Right ventricle myocardium superior (tissue), 1 donor: ENCODE data around the gene C10orf53. TPM values are rescaled to one million over a fixed set of nuclear protein-coding genes. Genes with fewer than 3 reads are reported as not detected.

Source experiments
- ATAC-seq: fragments of 200-7000 bp; cut with Tn5 transposase; one replicate; pipeline ENCODE4 v1.9.1; 2020; ENCODE audit warnings: mild to moderate bottlenecking; ENCODE audit not compliant: poor library complexity
- DNase-seq: peaks from one replicate; pipeline ENCODE4 v3.0.0-alpha.2; 2020
- intact Hi-C: fragments of 100-400 bp; cut with DNase I; formaldehyde crosslinking; loops from one replicate; pipeline ENCODE4 v1.11.2; 2022
- total RNA-seq: library from RNA; stranded (reverse); fragmentation: NEBNext Ultra II Directional; extraction: Animal tissue kit (Norgen Biotek cat#: 25700); gene quantifications from one replicate; pipeline ENCODE4 v1.2.1, GENCODE V29; 2021
- donor health status: DM: no; HTN: yes; CAD: no; lungs with severe emphysema.

Gene C10orf53
- total RNA-seq, 1 donor from 2014 or later: not detected

GRCh38 chr10:49745756-49746155 lies 66.3 kb downstream of the C10orf53 start:
- no peak for ATAC-seq
- no peak for DNase-seq
- intact Hi-C loops: no loop called here

- intact Hi-C loops: no loop called here
- DNase-seq: no peak
- no peak for ATAC-seq
These were observed 67.3 kb downstream of the C10orf53 start for GRCh38 chr10:49746626-49747302.

Other genes starting within 250 kb of the C10orf53 start
- gene ERCC6, start 140.5 kb upstream of the C10orf53 start, total RNA-seq: 25.3 TPM
- gene SLC18A3, start 69.3 kb upstream of the C10orf53 start, total RNA-seq: not detected
- gene CHAT, start 65.6 kb upstream of the C10orf53 start, total RNA-seq: not detected
- 1.8 TPM for gene OGDHL, start 82.7 kb downstream of the C10orf53 start, total RNA-seq